Type B pancreatic cell (in vitro differentiated cells): ENCODE data around the gene RYR2. TPM values are rescaled to one million over a fixed set of nuclear protein-coding genes. Genes with fewer than 3 reads are reported as not detected.

Experiments
- DNase-seq: peaks from one replicate; pipeline ENCODE4 v3.0.0; 2021; ENCODE audit warnings: mixed read lengths; ENCODE audit not compliant: unreplicated experiment; ENCODE audit errors: extremely low spot score
- H3K27ac Mint-ChIP-seq: 2 replicates; pipeline ENCODE4 v1.8.0; 2021; ENCODE audit warnings: mild to moderate bottlenecking, mixed read lengths
- H3K27me3 Mint-ChIP-seq: 2 replicates; pipeline ENCODE4 v1.8.0; 2021; ENCODE audit warnings: mixed read lengths
- H3K36me3 Mint-ChIP-seq: 2 replicates; pipeline ENCODE4 v1.8.0; 2021; ENCODE audit warnings: mixed read lengths
- H3K4me1 Mint-ChIP-seq: one replicate; pipeline ENCODE4 v1.8.0; 2021; ENCODE audit warnings: mixed read lengths; ENCODE audit not compliant: unreplicated experiment
- H3K4me3 Mint-ChIP-seq: 2 replicates; pipeline ENCODE4 v1.8.0; 2021; ENCODE audit warnings: mild to moderate bottlenecking, mixed read lengths
- H3K9me3 Mint-ChIP-seq: 2 replicates; pipeline ENCODE4 v1.8.0; 2021; ENCODE audit warnings: mixed read lengths
- CTCF ChIP-seq: fragments of 200-600 bp; sonication (generic); conservative IDR thresholded peaks from 2 replicates; pipeline ENCODE4 v1.5.0; 2021; ENCODE audit warnings: antibody characterized with exemption, mild to moderate bottlenecking
- total RNA-seq: library from RNA; stranded (reverse); gene quantifications from 2 replicates; pipeline ENCODE4 v1.2.1, GENCODE V29; 2021; ENCODE audit warnings: low replicate concordance

The RYR2 gene
- total RNA-seq, 1 donor from 2014 or later, result 0.58 TPM

DNA sequence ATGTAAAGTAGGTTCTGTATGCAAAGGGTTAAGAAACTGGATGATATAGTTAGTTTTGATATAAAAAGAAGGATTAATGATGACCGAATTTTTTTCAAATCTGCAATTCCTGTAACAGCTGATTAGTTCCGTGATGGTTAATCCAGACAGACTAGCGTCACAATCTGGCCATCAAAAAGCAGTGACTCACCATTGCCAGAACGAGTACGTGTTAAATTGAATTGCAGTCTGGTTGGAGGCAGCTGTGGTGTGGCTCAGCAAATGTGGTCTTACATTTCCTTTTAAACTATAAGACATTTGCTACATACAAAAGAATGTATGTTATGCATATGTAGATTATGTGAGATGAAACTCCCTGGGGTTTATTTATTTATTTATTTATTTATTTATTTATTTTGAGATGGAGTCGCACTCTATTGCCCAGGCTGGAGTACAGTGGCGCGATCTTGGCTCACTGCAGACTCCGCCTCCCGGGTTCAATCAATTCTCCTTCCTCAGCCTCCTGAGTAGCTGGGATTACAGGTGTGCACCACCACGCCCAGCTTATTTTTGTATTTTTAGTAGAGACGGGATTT, 139.8 kb downstream of the RYR2 start:
- Mint-ChIP-seq H3K27me3 (no peaks in the 10 kb centered on the region), H3K4me1 (no peaks in the 10 kb centered on the region), H3K27ac (no peak overlapping the region), H3K36me3 (no peaks in the 10 kb centered on the region), H3K4me3 (no peak overlapping the region), H3K9me3 (no peaks in the 10 kb centered on the region)
- TF ChIP-seq CTCF, result no peak
- no peak for DNase-seq

DNA sequence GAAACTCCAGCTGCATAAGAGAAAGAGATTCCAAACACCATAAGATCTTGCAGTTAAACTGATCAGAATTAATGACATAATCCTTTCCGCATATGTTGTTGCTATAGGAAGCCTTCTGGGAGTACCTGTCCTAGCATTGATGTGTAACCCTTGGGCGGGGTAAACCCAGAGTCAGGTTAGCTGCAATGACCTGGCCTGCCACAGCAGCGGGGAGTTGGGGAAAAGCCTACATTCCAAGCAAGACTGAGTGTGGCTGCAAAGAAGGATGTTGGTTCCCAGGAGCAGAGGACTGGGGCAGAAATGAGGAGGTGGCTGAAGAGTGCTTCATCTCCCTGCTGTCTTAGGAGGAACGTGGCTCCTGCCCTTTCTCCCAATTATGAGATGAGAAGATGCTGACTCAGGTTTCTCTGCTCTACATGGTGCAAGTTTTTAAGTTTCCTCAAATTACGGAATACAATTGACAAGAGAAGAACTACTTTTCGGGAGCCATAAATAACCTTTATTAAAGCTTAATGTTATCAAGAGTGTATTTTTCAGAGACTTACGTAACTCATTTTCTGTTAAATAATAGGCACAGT, 142.1 kb downstream of the RYR2 start:
- DNase-seq, result no peak
- H3K4me1 Mint-ChIP-seq, result no peaks in the 10 kb centered on the region
- H3K27me3 Mint-ChIP-seq, result no peaks in the 10 kb centered on the region
- H3K27ac Mint-ChIP-seq, result no peak overlapping the region
- no peaks in the 10 kb centered on the region for H3K36me3 Mint-ChIP-seq
- no peaks in the 10 kb centered on the region for H3K9me3 Mint-ChIP-seq
- H3K4me3 Mint-ChIP-seq, result no peak overlapping the region
- no peak for TF ChIP-seq CTCF

DNA sequence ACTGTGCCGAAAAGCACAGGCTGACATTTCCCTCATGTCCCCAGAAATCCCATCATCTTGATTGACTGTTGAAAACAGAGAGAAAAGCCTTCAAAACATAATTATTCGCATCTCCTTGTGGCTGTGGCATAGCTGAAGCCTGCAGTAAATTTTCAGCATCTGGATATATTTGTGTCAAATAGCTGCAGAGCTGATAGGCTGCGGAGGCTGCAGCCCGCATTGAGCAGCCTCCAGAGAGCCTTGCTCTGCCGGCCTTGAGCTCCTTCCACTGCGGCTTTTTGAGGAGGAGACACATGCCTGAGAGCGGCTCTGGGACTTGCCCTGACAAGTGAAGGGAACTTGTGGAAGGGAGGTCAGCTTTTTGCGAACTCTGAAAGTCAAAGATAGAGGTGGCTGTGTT, 144.7 kb downstream of the RYR2 start:
- H3K27me3 Mint-ChIP-seq, result no peaks in the 10 kb centered on the region
- no peak for DNase-seq
- no peaks in the 10 kb centered on the region for H3K36me3 Mint-ChIP-seq
- TF ChIP-seq CTCF, result no peak
- no peak overlapping the region for H3K27ac Mint-ChIP-seq
- H3K4me3 Mint-ChIP-seq, result no peak overlapping the region
- H3K9me3 Mint-ChIP-seq, result no peaks in the 10 kb centered on the region
- H3K4me1 Mint-ChIP-seq, result no peaks in the 10 kb centered on the region

DNA sequence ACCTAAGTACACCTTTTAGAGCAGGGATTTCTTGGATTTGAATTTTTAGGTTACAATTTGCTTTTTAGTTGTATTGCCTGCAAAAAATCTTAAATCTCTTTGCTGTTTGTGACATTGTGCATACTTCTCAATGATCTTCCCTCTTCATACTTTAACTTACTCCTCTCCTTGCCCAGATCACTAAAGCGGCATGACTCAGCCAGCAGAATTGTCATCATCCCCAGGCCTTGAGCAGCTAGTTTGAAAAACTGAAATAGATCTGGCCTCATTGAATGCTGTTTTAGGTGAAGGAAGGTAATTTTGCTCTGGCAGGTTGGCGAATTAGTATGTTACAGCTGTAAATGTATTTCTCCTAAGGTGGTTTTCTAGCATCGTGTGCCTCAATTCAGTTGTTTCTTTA, 145.9 kb downstream of the RYR2 start:
- Mint-ChIP-seq H3K4me3 (no peak overlapping the region), H3K36me3 (no peaks in the 10 kb centered on the region), H3K4me1 (no peaks in the 10 kb centered on the region), H3K27ac (no peak overlapping the region), H3K27me3 (no peaks in the 10 kb centered on the region), H3K9me3 (no peaks in the 10 kb centered on the region)
- DNase-seq, result no peak
- TF ChIP-seq CTCF, result no peak

DNA sequence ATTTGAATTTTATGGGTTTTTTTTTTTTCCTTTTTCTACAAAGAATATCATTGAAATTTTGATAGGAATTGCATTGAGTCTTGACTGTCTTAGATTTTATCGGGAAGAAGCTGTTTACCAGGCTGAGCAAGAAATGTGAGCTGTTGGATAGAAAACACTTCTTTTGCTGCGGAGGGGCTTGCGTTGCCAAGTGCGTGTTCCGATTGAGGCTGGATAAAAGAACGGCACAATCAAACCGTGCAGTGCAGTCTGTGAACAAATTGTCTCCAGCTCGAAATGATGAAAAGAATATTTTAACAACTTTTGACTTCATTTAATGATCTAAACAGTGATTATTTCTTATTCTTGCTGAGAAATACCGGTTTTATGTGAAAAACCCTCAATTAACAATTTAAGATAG, 149.4 kb downstream of the RYR2 start:
- Mint-ChIP-seq H3K4me3 (no peak overlapping the region), H3K27me3 (no peaks in the 10 kb centered on the region), H3K4me1 (no peaks in the 10 kb centered on the region), H3K9me3 (no peaks in the 10 kb centered on the region), H3K27ac (no peak overlapping the region), H3K36me3 (no peaks in the 10 kb centered on the region)
- DNase-seq, result no peak
- no peak for TF ChIP-seq CTCF
